Mesenchymal stem cell (in vitro differentiated cells and primary cell): ENCODE measurements around the gene ARHGEF25.
"Not testable (repeated sequence)": the region's sequence is repeated elsewhere in the genome, so short reads cannot be mapped to it uniquely, and the experiment has no call there.

ENCODE experiments used
- DNase-seq: peaks from one replicate; pipeline ENCODE4 v3.0.0-alpha.2; 2013
- H2AFZ ChIP-seq: one replicate; pipeline ENCODE4 v1.6.1; 2013; ENCODE audit warnings: low read depth, mild to moderate bottlenecking, control low read depth, inconsistent platforms, low read length, moderate library complexity
- H2AK5ac ChIP-seq: 2 replicates; pipeline ENCODE4 v1.6.1; 2013; ENCODE audit warnings: low read length, moderate library complexity, mild to moderate bottlenecking, inconsistent platforms; ENCODE audit not compliant: severe bottlenecking
- H2BK120ac ChIP-seq: one replicate; pipeline ENCODE4 v1.6.1; 2013; ENCODE audit warnings: low read depth, mild to moderate bottlenecking, inconsistent platforms, low read length, moderate library complexity
- H2BK12ac ChIP-seq, 2 experiments: one replicate each; pipeline ENCODE4 v1.6.1; 2013; ENCODE audit warnings: inconsistent platforms in 2 of 2, low read length in 2 of 2, mild to moderate bottlenecking in 2 of 2, moderate library complexity in 2 of 2, control low read depth in 1 of 2
- H2BK15ac ChIP-seq: one replicate; pipeline ENCODE4 v1.6.1; 2013; ENCODE audit warnings: mild to moderate bottlenecking, low read depth, inconsistent platforms; ENCODE audit not compliant: poor library complexity, severe bottlenecking
- H2BK5ac ChIP-seq: 2 replicates; pipeline ENCODE4 v1.6.1; 2013; ENCODE audit warnings: low read depth, mild to moderate bottlenecking, low read length, control low read depth, inconsistent platforms; ENCODE audit not compliant: poor library complexity, severe bottlenecking
- H3K14ac ChIP-seq, 2 experiments: one replicate each; pipeline ENCODE4 v1.6.1; 2013; ENCODE audit warnings: inconsistent platforms in 2 of 2, low read length in 2 of 2, control low read depth in 1 of 2, mild to moderate bottlenecking in 1 of 2, moderate library complexity in 1 of 2
- H3K18ac ChIP-seq, 2 experiments: one replicate each; pipeline ENCODE4 v1.6.1; 2013; ENCODE audit warnings: inconsistent platforms in 2 of 2, low read length in 2 of 2, control low read depth in 1 of 2, low read depth in 1 of 2, mild to moderate bottlenecking in 1 of 2
- H3K23ac ChIP-seq, 2 experiments: one replicate each; pipeline ENCODE4 v1.6.1; 2013; ENCODE audit warnings: inconsistent platforms in 2 of 2, low read length in 2 of 2, mild to moderate bottlenecking in 2 of 2, moderate library complexity in 2 of 2, control low read depth in 1 of 2
- H3K27ac ChIP-seq: 2 replicates; pipeline ENCODE4 v1.5.1; 2013; ENCODE audit warnings: mild to moderate bottlenecking, moderate library complexity, low read length, control low read depth, inconsistent platforms; ENCODE audit not compliant: poor library complexity, severe bottlenecking
- H3K27me3 ChIP-seq, 2 experiments: 2 replicates each; pipeline versions ENCODE4 v1.6.1 to v1.7.0; 2013; ENCODE audit warnings: low read length in 2 of 2, mild to moderate bottlenecking in 2 of 2, moderate library complexity in 2 of 2, control low read depth in 1 of 2, inconsistent platforms in 1 of 2; ENCODE audit not compliant: control insufficient read depth in 1 of 2, insufficient read depth in 1 of 2
- H3K36me3 ChIP-seq, 2 experiments: 2 replicates each; pipeline versions ENCODE4 v1.6.1 to v1.7.0; 2013; ENCODE audit warnings: low read length in 2 of 2, control low read depth in 1 of 2, inconsistent platforms in 1 of 2, low read depth in 1 of 2, mild to moderate bottlenecking in 1 of 2; ENCODE audit not compliant: insufficient read depth in 2 of 2, control insufficient read depth in 1 of 2
- H3K4ac ChIP-seq, 2 experiments: one replicate each; pipeline ENCODE4 v1.6.1; 2013; ENCODE audit warnings: inconsistent platforms in 2 of 2, low read length in 2 of 2, mild to moderate bottlenecking in 2 of 2, moderate library complexity in 2 of 2, control low read depth in 1 of 2, low read depth in 1 of 2
- H3K4me1 ChIP-seq: 2 replicates; pipeline ENCODE4 v1.6.1; 2013; ENCODE audit warnings: low read depth, low read length, control low read depth; ENCODE audit not compliant: control insufficient read depth, insufficient read depth
- H3K4me2 ChIP-seq: 2 replicates; pipeline ENCODE4 v1.6.1; 2013; ENCODE audit warnings: low read length, mild to moderate bottlenecking, inconsistent platforms; ENCODE audit not compliant: poor library complexity, severe bottlenecking
- H3K4me3 ChIP-seq, 2 experiments: 2 replicates each; pipeline versions ENCODE4 v1.5.1 to v1.7.0; 2013; ENCODE audit warnings: low read length in 2 of 2, mild to moderate bottlenecking in 2 of 2, control low read depth in 1 of 2, low read depth in 1 of 2; ENCODE audit not compliant: insufficient read depth in 1 of 2
- H3K79me1 ChIP-seq: replicated peaks from 2 replicates; pipeline ENCODE4 v1.6.1; 2013; ENCODE audit warnings: mild to moderate bottlenecking, control low read depth, low read length, inconsistent platforms; ENCODE audit not compliant: poor library complexity, severe bottlenecking
- H3K9ac ChIP-seq: 2 replicates; pipeline ENCODE4 v1.7.0; 2013; ENCODE audit warnings: mild to moderate bottlenecking, low read length, moderate library complexity
- H3K9me3 ChIP-seq: 2 replicates; pipeline ENCODE4 v1.7.0; 2013; ENCODE audit warnings: mild to moderate bottlenecking, low read length; ENCODE audit not compliant: control insufficient read depth
- H4K8ac ChIP-seq: one replicate; pipeline ENCODE4 v1.6.1; 2013; ENCODE audit warnings: inconsistent platforms, mild to moderate bottlenecking, low read length, moderate library complexity
- H4K91ac ChIP-seq: one replicate; pipeline ENCODE4 v1.6.1; 2013; ENCODE audit warnings: mild to moderate bottlenecking, low read length, inconsistent platforms
- WGBS: methylation state at CpG from one replicate; pipeline ENCODE4 v1.1.7; 2013; ENCODE audit warnings: mixed read lengths; 5-methylcytosine and 5-hydroxymethylcytosine counted together

ARHGEF25 gene

GRCh38 chr12:57632073-57632957, 21.1 kb downstream of the ARHGEF25 start:
- DNase-seq, result peak; percentile 32
- WGBS, result under 1% methylated on average over 45 of the region's 67 CpGs
- Histone ChIP-seq H3K9ac (no peak overlapping the region), H4K91ac (no peak overlapping the region), H2BK120ac (no peak overlapping the region), H3K79me1 (no peaks in the 10 kb centered on the region), H3K4me1 (peaks cover 23% of the 10 kb centered on the region), H3K23ac (no peak overlapping the region), H2BK5ac (no peak overlapping the region), H2BK15ac (peak overlapping the region; percentile 1), H2AFZ (peak overlapping the region; percentile 78), H4K8ac (no peak overlapping the region), H2BK12ac (no peak overlapping the region), H3K4me2 (peak overlapping the region; percentile 100), H3K36me3 (no peaks in the 10 kb centered on the region), H2AK5ac (no peak overlapping the region), H3K18ac (peak overlapping the region in 1 of 2 experiments; percentile 21), H3K9me3 (no peaks in the 10 kb centered on the region), H3K4me3 (peak overlapping the region; percentile 45 to 66), H3K14ac (peak overlapping the region in 1 of 2 experiments; percentile 51), H3K4ac (no peak overlapping the region), H3K27ac (no peak overlapping the region), H3K27me3 (peaks cover 68 to 77% of the 10 kb centered on the region in 2 experiments)

- no peaks in the 10 kb centered on the region for H3K79me1 ChIP-seq
- no peaks in the 10 kb centered on the region for H3K36me3 ChIP-seq
- no peak within 1 kb of the TSS for H2BK5ac ChIP-seq
- peak within 1 kb of the TSS in 1 of 2 experiments; percentile 51 for H3K14ac ChIP-seq
- H4K91ac ChIP-seq, result no peak within 1 kb of the TSS
- no peak within 1 kb of the TSS for H2AK5ac ChIP-seq
- DNase-seq, result peak; percentile 64
- H2BK12ac ChIP-seq, result no peak within 1 kb of the TSS
- no peak within 1 kb of the TSS for H4K8ac ChIP-seq
- 8% methylated on average over 31 of the region's 58 CpGs for WGBS
- H3K23ac ChIP-seq, result no peak within 1 kb of the TSS
- H3K9me3 ChIP-seq, result no peaks in the 10 kb centered on the region
- H3K9ac ChIP-seq, result no peak within 1 kb of the TSS
- peak within 1 kb of the TSS; percentile 45 to 66 for H3K4me3 ChIP-seq
- H3K4me2 ChIP-seq, result peak within 1 kb of the TSS; percentile 100
- peak within 1 kb of the TSS; percentile 77 for H2BK15ac ChIP-seq
- H3K27ac ChIP-seq, result no peak within 1 kb of the TSS
- peaks cover 16% of the 10 kb centered on the region for H3K4me1 ChIP-seq
- no peak within 1 kb of the TSS for H2BK120ac ChIP-seq
- H3K27me3 ChIP-seq, result peaks cover 62 to 73% of the 10 kb centered on the region in 2 experiments
- peak within 1 kb of the TSS; percentile 78 for H2AFZ ChIP-seq
- peak within 1 kb of the TSS in 1 of 2 experiments; percentile 21 for H3K18ac ChIP-seq
- H3K4ac ChIP-seq, result no peak within 1 kb of the TSS
Measured at GRCh38 chr12:57632958-57633840, 22.0 kb downstream of the ARHGEF25 start, which contains the start of gene B4GALNT1. TSS of gene B4GALNT1 (minus strand) at chr12:57633201. CDS start at chr12:57632132, 1,069 bp downstream.

- not testable (repeated sequence) for H3K4ac ChIP-seq, H3K9ac ChIP-seq, DNase-seq, H2BK12ac ChIP-seq, H4K91ac ChIP-seq, H3K18ac ChIP-seq, H2AK5ac ChIP-seq, H3K23ac ChIP-seq, H3K14ac ChIP-seq, H3K27ac ChIP-seq, H2BK120ac ChIP-seq, H4K8ac ChIP-seq, H3K9me3 ChIP-seq, H2BK15ac ChIP-seq, H2BK5ac ChIP-seq, H3K4me3 ChIP-seq, H3K4me2 ChIP-seq, H2AFZ ChIP-seq, H3K36me3 ChIP-seq, H3K79me1 ChIP-seq
- WGBS, result 86% methylated on average over 9 of the region's 9 CpGs
- H3K27me3 ChIP-seq, result peaks cover 46 to 64% of the 10 kb centered on the region in 2 experiments
- peaks cover 15% of the 10 kb centered on the region for H3K4me1 ChIP-seq
Measured at GRCh38 chr12:57636731-57637130, 25.5 kb downstream of the ARHGEF25 start.

- no peaks in the 10 kb centered on the region for H3K36me3 ChIP-seq
- H3K9ac ChIP-seq, result no peak overlapping the region
- H3K23ac ChIP-seq, result no peak overlapping the region
- 55% methylated on average over 2 of the region's 3 CpGs for WGBS
- H2BK5ac ChIP-seq, result no peak overlapping the region
- H3K4me1 ChIP-seq, result peaks cover 9% of the 10 kb centered on the region
- no peak overlapping the region for H3K4me3 ChIP-seq
- H2BK15ac ChIP-seq, result no peak overlapping the region
- H3K9me3 ChIP-seq, result no peaks in the 10 kb centered on the region
- H3K4ac ChIP-seq, result no peak overlapping the region
- no peak overlapping the region for H2AK5ac ChIP-seq
- H4K91ac ChIP-seq, result no peak overlapping the region
- H2AFZ ChIP-seq, result no peak overlapping the region
- no peak overlapping the region for H3K4me2 ChIP-seq
- H2BK120ac ChIP-seq, result no peak overlapping the region
- no peak overlapping the region for H3K18ac ChIP-seq
- no peak overlapping the region for H4K8ac ChIP-seq
- H3K14ac ChIP-seq, result no peak overlapping the region
- no peak overlapping the region for H2BK12ac ChIP-seq
- no peaks in the 10 kb centered on the region for H3K79me1 ChIP-seq
- DNase-seq, result no peak
- no peak overlapping the region for H3K27ac ChIP-seq
- peaks cover 39 to 62% of the 10 kb centered on the region in 2 experiments for H3K27me3 ChIP-seq
Measured at GRCh38 chr12:57637364-57637763, 26.1 kb downstream of the ARHGEF25 start.
